Activated gamma-delta T cell (primary cell): Measurements from ENCODE around the gene CARHSP1.
"Not testable (repeated sequence)": the region's sequence is repeated elsewhere in the genome, so short reads cannot be mapped to it uniquely, and the experiment has no call there.

Experiments used
- DNase-seq: peaks from one replicate; lab custom pipeline; 2025; lab: John Stamatoyannopoulos, UW

Gene CARHSP1

GRCh38 chr16:8854298-8854948 is 14.4 kb downstream of the CARHSP1 start:
- DNase-seq, result no peak

GRCh38 chr16:8853611-8854010 is 15.2 kb downstream of the CARHSP1 start:
- no peak for DNase-seq

GRCh38 chr16:8853150-8853549 is 15.7 kb downstream of the CARHSP1 start:
- no peak for DNase-seq

GRCh38 chr16:8852534-8852933 is 16.3 kb downstream of the CARHSP1 start:
- no peak for DNase-seq

- no peak for DNase-seq
Measured at GRCh38 chr16:8851761-8852403, 16.9 kb downstream of the CARHSP1 start.

- no peak for DNase-seq
Measured at GRCh38 chr16:8850279-8850885, 18.4 kb downstream of the CARHSP1 start.

- no peak for DNase-seq
Measured at GRCh38 chr16:8849411-8850011, 19.3 kb downstream of the CARHSP1 start.

GRCh38 chr16:8848939-8849391 is 19.8 kb downstream of the CARHSP1 start:
- DNase-seq, result no peak

- no peak for DNase-seq
Measured at GRCh38 chr16:8848231-8848938, 20.4 kb downstream of the CARHSP1 start.

- no peak for DNase-seq
Measured at GRCh38 chr16:8847623-8848022, 21.2 kb downstream of the CARHSP1 start.

GRCh38 chr16:8847145-8847544 is 21.7 kb downstream of the CARHSP1 start:
- DNase-seq, result no peak

GRCh38 chr16:8846401-8846932 is 22.3 kb downstream of the CARHSP1 start:
- no peak for DNase-seq

- DNase-seq, result no peak
Measured at GRCh38 chr16:8845699-8846298, 23.0 kb downstream of the CARHSP1 start.

- DNase-seq, result not testable (repeated sequence)
Measured at GRCh38 chr16:8843296-8843695, 25.5 kb downstream of the CARHSP1 start.

- DNase-seq, result not testable (repeated sequence)
Measured at GRCh38 chr16:8842016-8842415, 26.8 kb downstream of the CARHSP1 start.

- DNase-seq, result not testable (repeated sequence)
Measured at GRCh38 chr16:8837594-8837993, 31.2 kb downstream of the CARHSP1 start.

GRCh38 chr16:8836797-8837196 is 32.0 kb downstream of the CARHSP1 start:
- not testable (repeated sequence) for DNase-seq

GRCh38 chr16:8832717-8833105 is 36.1 kb downstream of the CARHSP1 start:
- DNase-seq, result no peak

GRCh38 chr16:8831871-8832716 is 36.7 kb downstream of the CARHSP1 start:
- DNase-seq, result no peak

GRCh38 chr16:8831450-8831849 is 37.4 kb downstream of the CARHSP1 start:
- no peak for DNase-seq
